Measurements from ENCODE around the gene NISCH.

The NISCH gene

DNA sequence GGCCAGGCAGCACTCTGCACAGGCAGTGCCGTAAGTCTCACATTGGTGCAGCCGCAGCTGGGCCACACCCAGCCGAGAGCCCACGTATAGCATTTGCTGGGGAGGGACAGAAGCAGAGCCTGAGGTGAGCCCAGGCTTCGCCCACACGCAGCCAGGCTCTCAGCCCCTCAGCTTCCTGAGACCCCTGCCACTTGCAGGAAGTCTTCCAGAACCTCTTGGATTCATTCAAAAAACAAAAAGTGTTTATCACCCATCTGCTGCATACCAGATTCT is 17.4 kb upstream of the NISCH start:
- Histone ChIP-seq H3K27ac (ENCODE audit: low read depth, low read length) (no peak overlapping the region), H3K27me3 (ENCODE audit: control insufficient read depth, low read length) (peaks cover 12% of the 10 kb centered on the region; the same call in 1 of the 2 replicates), H4K20me1 (ENCODE audit: control insufficient read depth, insufficient read depth, low read depth, low read length) (no peaks in the 10 kb centered on the region), H3F3A (ENCODE audit: control insufficient read depth, insufficient read depth) (no peaks in the 10 kb centered on the region), H3K4me1 (ENCODE audit: control insufficient read depth, low read length) (no peaks in the 10 kb centered on the region), H3K4me3 (ENCODE audit: low read length) (no peak overlapping the region), H3K9me2 (replicated peaks; ENCODE audit: control insufficient read depth, low read length) (no peaks in the 10 kb centered on the region), H3K4me2 (ENCODE audit: low read length) (no peak overlapping the region), H3K9me3 (ENCODE audit: control insufficient read depth, insufficient read depth, low read length) (no peaks in the 10 kb centered on the region), H3K36me3 (ENCODE audit: control insufficient read depth, low read length) (no peaks in the 10 kb centered on the region), H3K79me2 (ENCODE audit: control insufficient read depth, low read length) (no peaks in the 10 kb centered on the region)
- TF ChIP-seq, protein P1, sequence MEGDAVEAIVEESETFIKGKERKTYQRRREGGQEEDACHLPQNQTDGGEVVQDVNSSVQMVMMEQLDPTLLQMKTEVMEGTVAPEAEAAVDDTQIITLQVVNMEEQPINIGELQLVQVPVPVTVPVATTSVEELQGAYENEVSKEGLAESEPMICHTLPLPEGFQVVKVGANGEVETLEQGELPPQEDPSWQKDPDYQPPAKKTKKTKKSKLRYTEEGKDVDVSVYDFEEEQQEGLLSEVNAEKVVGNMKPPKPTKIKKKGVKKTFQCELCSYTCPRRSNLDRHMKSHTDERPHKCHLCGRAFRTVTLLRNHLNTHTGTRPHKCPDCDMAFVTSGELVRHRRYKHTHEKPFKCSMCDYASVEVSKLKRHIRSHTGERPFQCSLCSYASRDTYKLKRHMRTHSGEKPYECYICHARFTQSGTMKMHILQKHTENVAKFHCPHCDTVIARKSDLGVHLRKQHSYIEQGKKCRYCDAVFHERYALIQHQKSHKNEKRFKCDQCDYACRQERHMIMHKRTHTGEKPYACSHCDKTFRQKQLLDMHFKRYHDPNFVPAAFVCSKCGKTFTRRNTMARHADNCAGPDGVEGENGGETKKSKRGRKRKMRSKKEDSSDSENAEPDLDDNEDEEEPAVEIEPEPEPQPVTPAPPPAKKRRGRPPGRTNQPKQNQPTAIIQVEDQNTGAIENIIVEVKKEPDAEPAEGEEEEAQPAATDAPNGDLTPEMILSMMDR (IDR thresholded peaks at IDR 0.05; ENCODE audit: low read depth, low read length, poor library complexity, severe bottlenecking), result no peak
- no peak for TF ChIP-seq EZH2phosphoT487 (IDR thresholded peaks at IDR 0.05; ENCODE audit: borderline replicate concordance, low read length)

DNA sequence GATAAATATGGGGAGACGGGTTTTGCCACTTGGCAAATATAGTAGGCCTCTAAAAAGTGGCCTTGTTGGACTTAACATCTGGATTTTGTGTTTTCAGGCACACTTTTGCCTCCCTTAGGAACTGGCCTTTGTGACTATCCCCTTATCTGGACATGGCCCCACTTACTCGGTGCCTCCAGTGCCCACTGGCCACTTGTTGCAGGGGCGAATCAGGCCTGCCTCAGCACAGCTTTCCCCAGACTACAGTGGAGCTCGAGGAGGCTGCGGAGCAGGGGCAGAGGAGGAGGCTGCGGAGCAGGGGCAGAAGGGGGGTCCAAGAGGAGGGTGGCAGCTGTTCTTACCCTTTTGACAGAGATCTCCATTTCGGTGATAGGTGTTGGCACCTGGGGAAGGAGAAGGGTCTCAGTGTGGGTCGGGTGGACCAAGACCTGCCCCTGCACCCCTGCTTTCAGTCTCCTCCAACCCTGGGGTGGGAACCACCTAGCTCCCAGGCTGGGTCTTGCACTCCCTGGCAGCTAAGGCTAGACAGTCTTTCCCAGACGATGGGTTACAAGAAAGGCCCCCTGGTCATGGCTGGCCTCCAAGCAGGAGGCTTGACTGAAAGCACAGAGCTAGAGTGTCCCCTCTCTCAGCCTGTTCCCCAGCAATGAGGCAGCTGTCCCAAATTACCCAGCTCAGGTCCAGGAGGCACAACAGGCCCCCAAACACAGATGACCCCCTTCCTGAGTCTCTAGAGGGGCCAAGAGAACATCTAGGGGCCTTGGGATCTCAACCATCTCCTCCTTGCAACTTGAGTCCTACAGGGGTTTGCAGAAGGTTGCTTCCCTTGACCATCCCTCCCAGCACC is 16.6 kb upstream of the NISCH start:
- Histone ChIP-seq H3F3A (ENCODE audit: control insufficient read depth, insufficient read depth) (no peaks in the 10 kb centered on the region), H3K4me1 (ENCODE audit: control insufficient read depth, low read length) (no peaks in the 10 kb centered on the region), H3K36me3 (ENCODE audit: control insufficient read depth, low read length) (no peaks in the 10 kb centered on the region), H3K27ac (ENCODE audit: low read depth, low read length) (no peak overlapping the region), H3K4me3 (ENCODE audit: low read length) (no peak overlapping the region), H3K27me3 (ENCODE audit: control insufficient read depth, low read length) (0 out of 2 replicates have a peak, but pooled peaks cover 7% of the 10 kb centered on the region), H3K79me2 (ENCODE audit: control insufficient read depth, low read length) (no peaks in the 10 kb centered on the region), H3K9me2 (replicated peaks; ENCODE audit: control insufficient read depth, low read length) (no peaks in the 10 kb centered on the region), H3K4me2 (ENCODE audit: low read length) (no peak overlapping the region), H3K9me3 (ENCODE audit: control insufficient read depth, insufficient read depth, low read length) (no peaks in the 10 kb centered on the region), H4K20me1 (ENCODE audit: control insufficient read depth, insufficient read depth, low read depth, low read length) (no peaks in the 10 kb centered on the region)
- TF ChIP-seq EZH2phosphoT487 (IDR thresholded peaks at IDR 0.05; ENCODE audit: borderline replicate concordance, low read length), result no peak
- TF ChIP-seq, protein P1 (IDR thresholded peaks at IDR 0.05; ENCODE audit: low read depth, low read length, poor library complexity, severe bottlenecking), result no peak

DNA sequence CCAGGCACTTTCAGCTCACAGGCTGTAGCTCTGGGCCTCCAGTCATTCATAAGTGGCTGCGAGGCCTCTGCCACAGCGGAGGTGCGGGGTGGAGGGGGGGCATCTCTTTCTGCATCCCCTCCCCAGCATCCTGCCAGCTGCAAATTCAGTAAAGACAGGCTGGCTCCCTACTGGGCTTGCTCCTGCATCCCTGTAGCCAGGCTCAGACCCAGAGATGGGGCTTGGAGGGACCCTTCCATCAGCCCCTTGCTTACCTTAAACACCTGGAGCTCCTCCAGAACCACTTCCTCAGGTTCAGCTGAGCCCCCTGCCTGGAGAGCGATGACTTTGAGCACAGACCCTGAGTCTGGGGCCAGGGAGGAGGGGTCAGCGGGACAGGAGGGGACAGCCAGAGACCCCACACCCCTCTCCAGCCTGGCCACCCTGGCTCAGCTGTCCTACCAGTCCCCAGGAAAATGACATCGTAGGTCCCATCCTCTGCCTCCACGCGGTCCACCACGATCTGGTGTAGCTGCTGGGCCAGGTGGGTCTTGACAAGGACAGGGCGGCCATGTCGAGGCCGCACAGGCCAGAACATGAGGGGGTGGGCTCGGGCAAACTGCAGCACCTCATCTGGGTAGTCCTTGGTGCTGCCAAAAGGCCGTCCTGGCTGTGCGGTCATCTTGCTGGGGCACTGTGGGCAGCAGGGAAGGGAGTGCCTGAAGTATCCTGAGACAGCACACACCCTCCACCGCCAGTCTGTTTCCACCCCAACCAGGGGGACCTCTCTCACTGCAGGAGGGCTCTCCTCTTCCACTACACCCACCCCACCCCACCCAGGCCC is 15.8 kb upstream of the NISCH start:
- Histone ChIP-seq H3K4me2 (ENCODE audit: low read length) (no peak overlapping the region), H3K4me1 (ENCODE audit: control insufficient read depth, low read length) (no peaks in the 10 kb centered on the region; the same call in 1 of the 2 replicates)

More for the DNA sequence above, 15.8 kb upstream of the NISCH start:
- H3K9me3 ChIP-seq (ENCODE audit: control insufficient read depth, insufficient read depth, low read length), result no peaks in the 10 kb centered on the region
- 0 out of 2 replicates have a peak, but pooled peaks cover 6% of the 10 kb centered on the region for H3K27me3 ChIP-seq (ENCODE audit: control insufficient read depth, low read length)
- no peaks in the 10 kb centered on the region for H4K20me1 ChIP-seq (ENCODE audit: control insufficient read depth, insufficient read depth, low read depth, low read length)
- no peak overlapping the region for H3K4me3 ChIP-seq (ENCODE audit: low read length)
- H3K27ac ChIP-seq (ENCODE audit: low read depth, low read length), result no peak overlapping the region
- H3K9me2 ChIP-seq (replicated peaks; ENCODE audit: control insufficient read depth, low read length), result no peaks in the 10 kb centered on the region
- H3F3A ChIP-seq (ENCODE audit: control insufficient read depth, insufficient read depth), result no peaks in the 10 kb centered on the region
- TF ChIP-seq, protein P1 (IDR thresholded peaks at IDR 0.05; ENCODE audit: low read depth, low read length, poor library complexity, severe bottlenecking), result no peak
- no peak for TF ChIP-seq EZH2phosphoT487 (IDR thresholded peaks at IDR 0.05; ENCODE audit: borderline replicate concordance, low read length)
- H3K79me2 ChIP-seq (ENCODE audit: control insufficient read depth, low read length), result no peaks in the 10 kb centered on the region
- H3K36me3 ChIP-seq (ENCODE audit: control insufficient read depth, low read length), result no peaks in the 10 kb centered on the region

Data from DOHH2 (cell line).